SK-N-SH (cell line): ENCODE results near the gene SLC34A1. TPM values are rescaled to one million over a fixed set of nuclear protein-coding genes. Genes with fewer than 3 reads are reported as not detected.

Source experiments
- CTCF ChIA-PET: fragments of 300-600, 350-600 bp; formaldehyde crosslinking; extraction: SDS; loops from one replicate; lab custom pipeline; 2021; lab: Yijun Ruan, JAX
- POLR2A ChIA-PET: fragments of 350-600 bp; sonication (Branson Sonifier 250); formaldehyde crosslinking; extraction: SDS; loops from one replicate; lab custom pipeline; 2020; ENCODE audit warnings: antibody characterized with exemption, inconsistent platforms; lab: Yijun Ruan, JAX
- DNase-seq: peaks from one replicate; pipeline ENCODE4 v3.0.0; 2012
- H2AFZ ChIP-seq: fragments of 200-600 bp; sonication (generic); 2 replicates; pipeline ENCODE4 v1.8.1; 2016; ENCODE audit warnings: antibody characterized with exemption, mild to moderate bottlenecking, low read depth
- H3F3A ChIP-seq: fragments of 200-600 bp; sonication (generic); replicated peaks from 2 replicates; pipeline ENCODE3; 2016; ENCODE audit warnings: antibody characterized with exemption, mild to moderate bottlenecking; ENCODE audit not compliant: insufficient read depth
- H3K27ac ChIP-seq, 2 experiments: fragments of 200-500 bp in 1 of 2; fragments of 200-600 bp in 1 of 2; sonication (Bioruptor generic) in 1 of 2; sonication (generic), shearing (Covaris generic) in 1 of 2; 2 replicates each; pipeline versions ENCODE4 v1.5.1 to v1.6.1; 2014 to 2016; ENCODE audit warnings: low read depth in 2 of 2, inconsistent platforms in 1 of 2, low read length in 1 of 2, mild to moderate bottlenecking in 1 of 2, mixed read lengths in 1 of 2
- H3K27me3 ChIP-seq: fragments of 200-600 bp; sonication (generic), shearing (Covaris generic); 2 replicates; pipeline ENCODE4 v1.6.1; 2016; ENCODE audit warnings: mixed run types; ENCODE audit not compliant: insufficient read depth
- H3K36me3 ChIP-seq, 2 experiments: fragments of 200-500 bp in 1 of 2; fragments of 200-600 bp in 1 of 2; sonication (Bioruptor generic) in 1 of 2; sonication (generic) in 1 of 2; replicated peaks in 1 of 2; 2 replicates each; pipeline versions ENCODE3 to v1.5.1; 2014 to 2016; ENCODE audit warnings: low read length in 1 of 2, mild to moderate bottlenecking in 1 of 2; ENCODE audit not compliant: insufficient read depth in 2 of 2, control insufficient read depth in 1 of 2
- H3K4me1 ChIP-seq, 2 experiments: fragments of 200-500 bp in 1 of 2; fragments of 200-600 bp in 1 of 2; sonication (Bioruptor generic) in 1 of 2; sonication (generic), shearing (Covaris generic) in 1 of 2; 2 replicates each; pipeline versions ENCODE4 v1.5.1 to v1.6.1; 2014 to 2016; ENCODE audit warnings: low read depth in 1 of 2, low read length in 1 of 2, mixed run types in 1 of 2; ENCODE audit not compliant: insufficient read depth in 2 of 2, control insufficient read depth in 1 of 2
- H3K4me2 ChIP-seq: fragments of 200-600 bp; sonication (generic), shearing (Covaris generic); 2 replicates; pipeline ENCODE4 v1.6.1; 2017; ENCODE audit warnings: mixed run types
- H3K4me3 ChIP-seq, 2 experiments: fragments of 200-500 bp in 1 of 2; fragments of 200-600 bp in 1 of 2; sonication (Bioruptor generic) in 1 of 2; sonication (generic), shearing (Covaris generic) in 1 of 2; 2 replicates each; pipeline versions ENCODE4 v1.5.1 to v1.8.1; 2014 to 2016; ENCODE audit warnings: low read depth in 2 of 2, inconsistent platforms in 1 of 2, low read length in 1 of 2, mild to moderate bottlenecking in 1 of 2, mixed read lengths in 1 of 2, moderate library complexity in 1 of 2
- H3K79me2 ChIP-seq: fragments of 200-600 bp; sonication (generic); 2 replicates; pipeline ENCODE4 v1.8.1; 2017; ENCODE audit warnings: mild to moderate bottlenecking; ENCODE audit not compliant: insufficient read depth
- H3K9ac ChIP-seq: fragments of 200-600 bp; sonication (generic); 2 replicates; pipeline ENCODE4 v1.6.1; 2017; ENCODE audit warnings: mixed run types
- H3K9me2 ChIP-seq: fragments of 200-600 bp; sonication (generic); 2 replicates; pipeline ENCODE4 v1.6.1; 2017; ENCODE audit warnings: mixed run types
- H3K9me3 ChIP-seq: fragments of 200-600 bp; sonication (generic); 2 replicates; pipeline ENCODE4 v1.6.1; 2017; ENCODE audit warnings: mixed run types, mild to moderate bottlenecking, moderate library complexity
- H4K20me1 ChIP-seq: fragments of 200-600 bp; sonication (generic); 2 replicates; pipeline ENCODE4 v1.6.1; 2017; ENCODE audit warnings: mild to moderate bottlenecking, mixed run types; ENCODE audit not compliant: insufficient read depth
- ELF1 ChIP-seq: IDR thresholded peaks from 2 replicates; pipeline ENCODE4 v1.4.0; 2012
- EZH2phosphoT487 ChIP-seq: fragments of 200-600 bp; sonication (generic); IDR thresholded peaks from 2 replicates; pipeline ENCODE4 v1.6.1; 2017; ENCODE audit warnings: low read depth, mixed run types, mild to moderate bottlenecking, antibody characterized with exemption, moderate library complexity, borderline replicate concordance
- FOXM1 ChIP-seq: IDR thresholded peaks from 2 replicates; pipeline ENCODE4 v1.4.0; 2012; ENCODE audit warnings: low read depth, mild to moderate bottlenecking
- GABPA ChIP-seq: IDR thresholded peaks from 2 replicates; pipeline ENCODE4 v1.4.0; 2012; ENCODE audit warnings: low read depth, mild to moderate bottlenecking
- IRF3 ChIP-seq: fragments of 150-350 bp; IDR thresholded peaks from 2 replicates; pipeline ENCODE4 v1.6.1; 2016; ENCODE audit warnings: mild to moderate bottlenecking, low read depth, low read length
- MXI1 ChIP-seq: IDR thresholded peaks from 2 replicates; pipeline ENCODE4 v1.6.1; 2012; ENCODE audit warnings: mild to moderate bottlenecking, low read depth, low read length, improper control_type of control experiment
- NFIC ChIP-seq: IDR thresholded peaks from 2 replicates; pipeline ENCODE4 v1.4.0; 2012; ENCODE audit warnings: borderline replicate concordance
- RXRA ChIP-seq: IDR thresholded peaks from 2 replicates; pipeline ENCODE4 v1.4.0; 2012; ENCODE audit warnings: low read depth, mild to moderate bottlenecking, borderline replicate concordance
- SMC3 ChIP-seq: IDR thresholded peaks from 2 replicates; pipeline ENCODE4 v1.6.1; 2012; ENCODE audit warnings: low read depth, low read length, improper control_type of control experiment
- TAF1 ChIP-seq: IDR thresholded peaks from 2 replicates; pipeline ENCODE4 v1.6.1; 2012; ENCODE audit warnings: low read depth, mild to moderate bottlenecking, low read length, moderate library complexity, borderline replicate concordance
- TCF12 ChIP-seq: IDR thresholded peaks from 2 replicates; pipeline ENCODE4 v1.4.0; 2012
- YY1 ChIP-seq: IDR thresholded peaks from 2 replicates; pipeline ENCODE4 v1.4.0; 2012; ENCODE audit warnings: low read depth, mild to moderate bottlenecking
- ZBTB33 ChIP-seq: IDR thresholded peaks from 2 replicates; pipeline ENCODE4 v1.4.0; 2012; ENCODE audit warnings: low read depth, borderline replicate concordance
- WGBS: methylation state at CpG from one replicate; pipeline ENCODE4 v1.1.6; 2017; ENCODE audit warnings: low lambda C conversion rate; 5-methylcytosine and 5-hydroxymethylcytosine counted together
- polyA plus RNA-seq, 3 experiments: library from polyadenylated mRNA; depleted of rRNA; stranded (reverse); fragments of >200 nt; gene quantifications; 2 replicates each; pipeline ENCODE4 v1.2.3, GENCODE V29; 2012
- TF ChIP-seq, protein P1 (sequence below): fragments of 150-350 bp; IDR thresholded peaks from 2 replicates; pipeline ENCODE4 v1.6.1; 2017; ENCODE audit warnings: antibody characterized with exemption, low read length, low read depth, borderline replicate concordance
- TF ChIP-seq, protein P2 (sequence below): IDR thresholded peaks from 2 replicates; pipeline ENCODE4; 2012

Gene SLC34A1
- polyA plus RNA-seq, 1 of the 3 experiments (the other 2 are of a cell fraction): 0.03 TPM

GRCh38 chr5:177432143-177432838 is 48.1 kb downstream of the SLC34A1 start (continued):
- TF ChIP-seq IRF3 (no peak), YY1 (no peak), GABPA (no peak), EZH2phosphoT487 (no peak), FOXM1 (no peak), ZBTB33 (no peak), TCF12 (no peak)
- TF ChIP-seq, protein P1, sequence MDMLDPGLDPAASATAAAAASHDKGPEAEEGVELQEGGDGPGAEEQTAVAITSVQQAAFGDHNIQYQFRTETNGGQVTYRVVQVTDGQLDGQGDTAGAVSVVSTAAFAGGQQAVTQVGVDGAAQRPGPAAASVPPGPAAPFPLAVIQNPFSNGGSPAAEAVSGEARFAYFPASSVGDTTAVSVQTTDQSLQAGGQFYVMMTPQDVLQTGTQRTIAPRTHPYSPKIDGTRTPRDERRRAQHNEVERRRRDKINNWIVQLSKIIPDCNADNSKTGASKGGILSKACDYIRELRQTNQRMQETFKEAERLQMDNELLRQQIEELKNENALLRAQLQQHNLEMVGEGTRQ: no peak
- TF ChIP-seq, protein P2, sequence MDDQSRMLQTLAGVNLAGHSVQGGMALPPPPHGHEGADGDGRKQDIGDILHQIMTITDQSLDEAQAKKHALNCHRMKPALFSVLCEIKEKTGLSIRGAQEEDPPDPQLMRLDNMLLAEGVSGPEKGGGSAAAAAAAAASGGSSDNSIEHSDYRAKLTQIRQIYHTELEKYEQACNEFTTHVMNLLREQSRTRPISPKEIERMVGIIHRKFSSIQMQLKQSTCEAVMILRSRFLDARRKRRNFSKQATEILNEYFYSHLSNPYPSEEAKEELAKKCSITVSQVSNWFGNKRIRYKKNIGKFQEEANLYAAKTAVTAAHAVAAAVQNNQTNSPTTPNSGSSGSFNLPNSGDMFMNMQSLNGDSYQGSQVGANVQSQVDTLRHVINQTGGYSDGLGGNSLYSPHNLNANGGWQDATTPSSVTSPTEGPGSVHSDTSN: no peak

DNA sequence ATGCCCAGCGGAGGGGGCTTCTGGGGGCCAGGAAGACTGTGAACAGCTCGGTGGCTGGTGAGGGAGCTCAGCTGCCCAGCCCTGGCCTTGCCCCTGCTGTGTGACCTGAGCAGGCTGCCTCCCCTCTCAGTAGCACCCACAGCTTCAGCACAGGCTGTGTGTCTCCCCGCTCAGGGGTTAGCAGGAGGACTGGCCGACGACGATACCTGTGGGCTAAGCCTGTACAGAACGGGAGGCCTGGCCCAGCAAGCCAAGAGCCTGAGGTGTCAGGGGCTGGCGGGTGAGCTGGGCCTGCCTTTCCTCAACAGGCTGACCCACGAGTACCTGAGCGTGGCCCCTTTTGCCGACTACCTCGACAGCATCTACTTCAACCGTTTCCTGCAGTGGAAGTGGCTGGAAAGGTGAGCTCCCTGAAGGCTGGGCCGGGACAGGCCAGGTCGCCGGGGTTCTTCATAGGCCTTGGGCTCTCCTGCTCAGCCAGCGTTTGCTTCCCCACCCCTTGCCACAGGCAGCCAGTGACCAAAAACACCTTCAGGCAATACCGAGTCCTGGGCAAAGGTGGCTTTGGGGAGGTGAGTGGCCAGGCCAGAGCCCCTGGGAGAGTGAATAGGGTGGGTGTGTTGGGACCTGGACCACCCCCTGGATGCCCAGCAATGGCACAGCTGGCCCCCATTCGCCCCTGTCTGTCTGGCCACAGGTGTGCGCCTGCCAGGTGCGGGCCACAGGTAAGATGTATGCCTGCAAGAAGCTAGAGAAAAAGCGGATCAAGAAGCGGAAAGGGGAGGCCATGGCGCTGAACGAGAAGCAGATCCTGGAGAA is 48.8 kb downstream of the SLC34A1 start:
- WGBS: 94% methylated on average over 22 of the region's 25 CpGs
- ChIA-PET CTCF (interaction anchor here (0.9 to 3.8 kb wide), 6 partner anchors 8 to 68 kb away, joined by 3 to 21 read pairs (median 3); no protein-coding TSS in a partner anchor), POLR2A (no interaction called here)
- Histone ChIP-seq H3K27me3 (no peaks in the 10 kb centered on the region), H3K79me2 (peaks cover 17% of the 10 kb centered on the region), H3K36me3 (peaks cover 9 to 54% of the 10 kb centered on the region in 2 experiments), H3K9ac (no peak overlapping the region), H3K4me3 (no peak overlapping the region), H3K4me2 (no peak overlapping the region), H3K9me3 (no peaks in the 10 kb centered on the region), H2AFZ (no peak overlapping the region), H4K20me1 (0 out of 2 replicates have a peak, but pooled peaks cover 11% of the 10 kb centered on the region), H3K4me1 (peaks cover 0 to 15% of the 10 kb centered on the region in 2 experiments; a peak in 1 of 4 replicates), H3K27ac (no peak overlapping the region), H3F3A (peaks cover 4% of the 10 kb centered on the region), H3K9me2 (no peaks in the 10 kb centered on the region)
- no peak for DNase-seq
- no peak for TF ChIP-seq TAF1
- TF ChIP-seq ELF1: no peak
- no peak for TF ChIP-seq SMC3
- TF ChIP-seq IRF3: no peak
- no peak for TF ChIP-seq RXRA
- TF ChIP-seq, protein P1: no peak
- no peak for TF ChIP-seq ZBTB33
- no peak for TF ChIP-seq MXI1
- no peak for TF ChIP-seq NFIC
- TF ChIP-seq GABPA: no peak
